Neural progenitor cell (in vitro differentiated cells): ENCODE data around the gene ZFP36L2. TPM values are rescaled to one million over a fixed set of nuclear protein-coding genes. Genes with fewer than 3 reads are reported as not detected.
A peak's percentile ranks its signal among the peaks of the same experiment; 100 is the strongest.

Source experiments
- DNase-seq: peaks from one replicate; pipeline ENCODE4 v3.0.0-alpha.2; 2016; ENCODE audit warnings: low spot score
- H2AFZ ChIP-seq: fragments of 200-600 bp; sonication (generic); replicated peaks from 2 replicates; pipeline ENCODE4 v1.6.1; 2016; ENCODE audit warnings: antibody characterized with exemption
- H3F3A ChIP-seq: fragments of 200-600 bp; sonication (generic); 2 replicates; pipeline ENCODE4 v1.6.1; 2016; ENCODE audit warnings: antibody characterized with exemption, low read depth
- H3K27ac ChIP-seq: fragments of 200-600 bp; sonication (generic); 2 replicates; pipeline ENCODE4 v1.5.1; 2016; ENCODE audit warnings: mild to moderate bottlenecking
- H3K27me3 ChIP-seq: fragments of 200-600 bp; sonication (generic); 2 replicates; pipeline ENCODE4 v1.6.1; 2016; ENCODE audit warnings: mild to moderate bottlenecking, moderate library complexity
- H3K36me3 ChIP-seq: fragments of 200-600 bp; sonication (generic); 2 replicates; pipeline ENCODE4 v1.5.1; 2016
- H3K4me1 ChIP-seq: fragments of 200-600 bp; sonication (generic); 2 replicates; pipeline ENCODE4 v1.6.1; 2016; ENCODE audit warnings: mixed run types
- H3K4me2 ChIP-seq: fragments of 200-600 bp; sonication (generic); 2 replicates; pipeline ENCODE4 v1.6.1; 2016
- H3K4me3 ChIP-seq: fragments of 200-600 bp; sonication (generic); 2 replicates; pipeline ENCODE4 v1.5.1; 2016
- H3K79me2 ChIP-seq: fragments of 200-600 bp; sonication (generic); 2 replicates; pipeline ENCODE4 v1.6.1; 2016; ENCODE audit warnings: low read depth
- H3K9ac ChIP-seq: fragments of 200-600 bp; sonication (generic); 2 replicates; pipeline ENCODE4 v1.6.1; 2016
- H3K9me3 ChIP-seq: fragments of 200-600 bp; sonication (generic); 2 replicates; pipeline ENCODE4 v1.5.1; 2016; ENCODE audit warnings: low read depth
- H4K20me1 ChIP-seq: fragments of 200-600 bp; sonication (generic); 2 replicates; pipeline ENCODE4 v1.6.1; 2016; ENCODE audit warnings: low read depth
- H3K27ac Mint-ChIP-seq: 3 replicates; pipeline ENCODE4 v1.8.0; 2021; ENCODE audit warnings: mixed read lengths
- H3K27me3 Mint-ChIP-seq: 2 replicates; pipeline ENCODE4 v1.8.0; 2022; ENCODE audit warnings: low read depth, mild to moderate bottlenecking, inconsistent platforms, moderate library complexity, mixed read lengths; ENCODE audit not compliant: insufficient read depth
- H3K36me3 Mint-ChIP-seq: 3 replicates; pipeline ENCODE4 v1.8.0; 2021; ENCODE audit warnings: mixed read lengths
- H3K4me1 Mint-ChIP-seq: 3 replicates; pipeline ENCODE4 v1.8.0; 2021; ENCODE audit warnings: mixed read lengths
- H3K4me3 Mint-ChIP-seq: 3 replicates; pipeline ENCODE4 v1.8.0; 2021; ENCODE audit warnings: mild to moderate bottlenecking, moderate library complexity, mixed read lengths
- H3K9me3 Mint-ChIP-seq: 3 replicates; pipeline ENCODE4 v1.8.0; 2020; ENCODE audit warnings: mixed read lengths
- EZH2 ChIP-seq: fragments of 200-600 bp; sonication (generic); IDR thresholded peaks from 2 replicates; pipeline ENCODE4 v1.6.1; 2017; ENCODE audit warnings: antibody characterized with exemption, mild to moderate bottlenecking, moderate library complexity
- EZH2phosphoT487 ChIP-seq: fragments of 200-600 bp; sonication (generic); IDR thresholded peaks from 2 replicates; pipeline ENCODE4 v1.6.1; 2017; ENCODE audit warnings: antibody characterized with exemption
- total RNA-seq: library from RNA; depleted of rRNA; stranded (reverse); fragments of >200 nt; gene quantifications from 2 replicates; pipeline ENCODE4 v1.2.3, GENCODE V29; 2015; ENCODE audit warnings: low replicate concordance
- TF ChIP-seq, protein P1 (sequence below): fragments of 200-600 bp; sonication (generic); IDR thresholded peaks from 2 replicates; pipeline ENCODE4 v1.5.1; 2017; ENCODE audit warnings: antibody characterized with exemption, mild to moderate bottlenecking

Gene ZFP36L2
- total RNA-seq, 1 donor from 2014 or later: 13.8 TPM

DNA sequence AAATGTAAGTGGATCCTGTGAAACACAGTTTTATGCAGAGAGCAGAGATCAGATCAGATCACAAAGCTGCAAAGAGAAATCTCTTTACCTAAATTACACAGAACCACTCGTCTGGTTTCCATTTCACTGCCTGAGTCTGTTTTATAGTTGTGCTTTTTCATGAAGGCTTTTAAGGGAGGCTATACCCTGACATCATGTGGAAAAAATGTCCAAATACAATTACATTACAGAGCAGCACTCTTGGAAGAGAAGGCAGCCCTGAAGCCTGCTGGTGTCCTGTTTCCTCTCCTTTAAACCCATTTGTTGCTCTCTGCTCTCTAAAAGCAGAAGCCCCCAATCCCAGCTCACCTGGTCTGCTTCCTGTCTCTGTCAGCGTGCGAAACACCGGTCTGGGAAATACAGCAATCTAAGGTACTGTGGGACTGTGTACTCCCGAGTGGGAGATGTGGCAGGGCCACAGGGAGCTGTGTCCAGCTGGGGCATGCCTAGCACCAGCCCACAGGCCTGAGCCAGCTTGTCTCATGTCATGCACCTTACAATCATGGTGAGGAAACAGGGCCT lies 24.8 kb upstream of the ZFP36L2 start:
- H3K9me3 ChIP-seq: no peaks in the 10 kb centered on the region
- H2AFZ ChIP-seq: no peak overlapping the region
- H3F3A ChIP-seq: peaks cover 13% of the 10 kb centered on the region
- no peak overlapping the region for H3K4me3 ChIP-seq
- no peak for DNase-seq
- no peaks in the 10 kb centered on the region for H4K20me1 ChIP-seq
- TF ChIP-seq EZH2phosphoT487 (no peak), EZH2 (no peak)
- TF ChIP-seq, protein P1, sequence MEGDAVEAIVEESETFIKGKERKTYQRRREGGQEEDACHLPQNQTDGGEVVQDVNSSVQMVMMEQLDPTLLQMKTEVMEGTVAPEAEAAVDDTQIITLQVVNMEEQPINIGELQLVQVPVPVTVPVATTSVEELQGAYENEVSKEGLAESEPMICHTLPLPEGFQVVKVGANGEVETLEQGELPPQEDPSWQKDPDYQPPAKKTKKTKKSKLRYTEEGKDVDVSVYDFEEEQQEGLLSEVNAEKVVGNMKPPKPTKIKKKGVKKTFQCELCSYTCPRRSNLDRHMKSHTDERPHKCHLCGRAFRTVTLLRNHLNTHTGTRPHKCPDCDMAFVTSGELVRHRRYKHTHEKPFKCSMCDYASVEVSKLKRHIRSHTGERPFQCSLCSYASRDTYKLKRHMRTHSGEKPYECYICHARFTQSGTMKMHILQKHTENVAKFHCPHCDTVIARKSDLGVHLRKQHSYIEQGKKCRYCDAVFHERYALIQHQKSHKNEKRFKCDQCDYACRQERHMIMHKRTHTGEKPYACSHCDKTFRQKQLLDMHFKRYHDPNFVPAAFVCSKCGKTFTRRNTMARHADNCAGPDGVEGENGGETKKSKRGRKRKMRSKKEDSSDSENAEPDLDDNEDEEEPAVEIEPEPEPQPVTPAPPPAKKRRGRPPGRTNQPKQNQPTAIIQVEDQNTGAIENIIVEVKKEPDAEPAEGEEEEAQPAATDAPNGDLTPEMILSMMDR: no peak
- Mint-ChIP-seq H3K4me3 (no peak overlapping the region), H3K27me3 (no peaks in the 10 kb centered on the region), H3K27ac (no peak overlapping the region), H3K36me3 (no peaks in the 10 kb centered on the region), H3K4me1 (peaks cover 13% of the 10 kb centered on the region), H3K9me3 (no peaks in the 10 kb centered on the region)
- peaks cover 23% of the 10 kb centered on the region for H3K4me1 ChIP-seq
- no peaks in the 10 kb centered on the region for H3K36me3 ChIP-seq
- H3K27ac ChIP-seq: peak overlapping the region; percentile 43
- H3K9ac ChIP-seq: no peak overlapping the region
- H3K4me2 ChIP-seq: no peak overlapping the region
- no peaks in the 10 kb centered on the region for H3K27me3 ChIP-seq
- H3K79me2 ChIP-seq: no peaks in the 10 kb centered on the region

DNA sequence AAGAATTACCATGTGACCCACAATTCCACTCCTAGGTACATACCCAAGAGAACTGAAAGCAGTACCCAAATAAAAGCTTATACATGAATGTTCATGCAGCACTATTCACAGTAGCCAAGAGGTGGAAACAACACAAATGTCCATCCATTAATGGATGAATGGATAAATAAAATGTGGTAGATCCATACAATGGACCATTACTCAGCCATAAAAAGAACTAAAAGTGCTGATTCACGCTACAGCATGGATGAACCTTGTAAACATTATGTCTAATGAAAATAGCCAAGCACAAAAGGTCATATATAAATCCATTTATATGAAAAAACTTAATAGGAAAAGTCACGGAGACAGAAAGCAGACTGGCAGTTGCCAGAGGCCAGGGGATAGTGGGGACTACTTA lies 23.6 kb upstream of the ZFP36L2 start:
- TF ChIP-seq, protein P1: no peak
- TF ChIP-seq EZH2 (no peak), EZH2phosphoT487 (no peak)
- no peaks in the 10 kb centered on the region for H4K20me1 ChIP-seq
- no peak overlapping the region for H3K4me3 ChIP-seq
- H3K27ac ChIP-seq: no peak overlapping the region
- Mint-ChIP-seq H3K9me3 (no peaks in the 10 kb centered on the region), H3K4me3 (no peak overlapping the region), H3K27me3 (no peaks in the 10 kb centered on the region), H3K4me1 (peaks cover 6% of the 10 kb centered on the region), H3K27ac (no peak overlapping the region), H3K36me3 (no peaks in the 10 kb centered on the region)
- H3F3A ChIP-seq: peaks cover 13% of the 10 kb centered on the region
- no peak for DNase-seq
- H3K9ac ChIP-seq: no peak overlapping the region
- peaks cover 18% of the 10 kb centered on the region for H3K4me1 ChIP-seq
- H3K79me2 ChIP-seq: no peaks in the 10 kb centered on the region
- no peak overlapping the region for H3K4me2 ChIP-seq
- H3K36me3 ChIP-seq: no peaks in the 10 kb centered on the region
- H2AFZ ChIP-seq: no peak overlapping the region
- no peaks in the 10 kb centered on the region for H3K9me3 ChIP-seq
- no peaks in the 10 kb centered on the region for H3K27me3 ChIP-seq

DNA sequence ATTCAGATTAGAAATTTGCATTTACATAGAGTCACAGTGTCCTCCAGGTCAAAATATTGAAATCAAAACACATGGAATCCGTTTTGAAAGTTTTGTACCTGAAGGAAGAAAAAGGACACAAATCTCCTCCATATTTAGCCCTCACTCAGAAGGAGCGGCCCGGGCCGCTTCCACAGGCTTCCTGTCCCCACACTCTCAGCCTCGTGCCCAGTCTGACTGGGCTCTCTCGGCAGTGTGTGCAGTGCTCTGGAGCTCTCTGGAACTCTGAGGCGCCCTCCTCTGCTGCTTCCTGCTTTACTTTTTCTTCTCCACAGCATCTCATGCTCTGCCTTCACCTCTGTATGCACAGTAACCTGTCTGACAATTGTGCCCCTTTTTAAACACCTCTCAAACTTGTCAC lies 22.2 kb upstream of the ZFP36L2 start:
- no peaks in the 10 kb centered on the region for H3K36me3 ChIP-seq
- no peaks in the 10 kb centered on the region for H3K9me3 ChIP-seq
- Mint-ChIP-seq H3K4me1 (peaks cover 6% of the 10 kb centered on the region), H3K27me3 (no peaks in the 10 kb centered on the region), H3K36me3 (peaks cover 2% of the 10 kb centered on the region), H3K9me3 (no peaks in the 10 kb centered on the region), H3K27ac (no peak overlapping the region), H3K4me3 (no peak overlapping the region)
- TF ChIP-seq, protein P1: no peak
- no peak for TF ChIP-seq EZH2
- TF ChIP-seq EZH2phosphoT487: no peak
- DNase-seq: no peak
- no peak overlapping the region for H3K27ac ChIP-seq
- no peaks in the 10 kb centered on the region for H4K20me1 ChIP-seq
- peaks cover 13% of the 10 kb centered on the region for H3F3A ChIP-seq
- no peak overlapping the region for H2AFZ ChIP-seq
- H3K27me3 ChIP-seq: no peaks in the 10 kb centered on the region
- H3K79me2 ChIP-seq: no peaks in the 10 kb centered on the region
- no peak overlapping the region for H3K4me2 ChIP-seq
- H3K4me3 ChIP-seq: no peak overlapping the region
- H3K9ac ChIP-seq: no peak overlapping the region
- H3K4me1 ChIP-seq: peaks cover 18% of the 10 kb centered on the region
